Measurements from ENCODE around the gene CLIP3. TPM values are rescaled to one million over a fixed set of nuclear protein-coding genes. Genes with fewer than 3 reads are reported as not detected.

Gene CLIP3
- total RNA-seq, 1 donor = 13.4 TPM

GRCh38 chr19:35978832-35979365, 53.8 kb downstream of the CLIP3 start:
- Histone ChIP-seq H4K20me1 (ENCODE audit: insufficient read depth, low read length) (no peaks in the 10 kb centered on the region), H3K9me3 (ENCODE audit: low read depth, low read length) (no peaks in the 10 kb centered on the region), H3K79me2 (ENCODE audit: insufficient read depth, low read length) (no peaks in the 10 kb centered on the region)

DNA sequence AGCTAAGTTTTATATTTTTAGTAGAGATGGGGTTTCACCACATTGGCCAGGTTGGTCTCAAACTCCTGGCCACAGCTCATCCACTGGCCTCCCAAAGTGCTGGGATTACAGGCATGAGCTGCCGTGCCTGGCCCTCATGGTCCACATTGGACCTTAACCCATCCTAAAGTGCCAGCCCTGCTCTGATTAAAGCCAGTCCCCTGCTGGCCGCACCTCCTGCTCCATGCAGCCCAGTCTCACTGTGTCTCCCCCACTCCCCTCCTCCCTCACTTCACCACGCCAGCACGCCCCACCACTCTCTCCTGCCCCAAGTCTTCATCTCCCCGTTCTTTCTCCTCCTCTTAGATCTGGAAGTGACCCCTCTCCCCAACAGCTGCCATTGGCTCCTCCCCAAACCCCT, 54.4 kb downstream of the CLIP3 start:
- H3K9me3 ChIP-seq (ENCODE audit: low read depth, low read length) = no peaks in the 10 kb centered on the region
- H3K4me2 ChIP-seq (ENCODE audit: insufficient read depth, low read length) = no peak overlapping the region
- H3K27ac ChIP-seq (ENCODE audit: low read depth, low read length) = no peak overlapping the region
- no peaks in the 10 kb centered on the region for H3K27me3 ChIP-seq (ENCODE audit: insufficient read depth, low read length)
- no peaks in the 10 kb centered on the region for H4K20me1 ChIP-seq (ENCODE audit: insufficient read depth, low read length)
- no peaks in the 10 kb centered on the region for H3K36me3 ChIP-seq (ENCODE audit: insufficient read depth, low read length)
- DNase-seq (ENCODE audit: insufficient read length, low spot score, missing footprints) = no peak
- H2AFZ ChIP-seq (ENCODE audit: low read length) = no peak overlapping the region
- no peaks in the 10 kb centered on the region for H3K79me2 ChIP-seq (ENCODE audit: insufficient read depth, low read length)
- no peaks in the 10 kb centered on the region for H3K4me1 ChIP-seq (ENCODE audit: insufficient read depth, low read length)
- TF ChIP-seq, protein P1, sequence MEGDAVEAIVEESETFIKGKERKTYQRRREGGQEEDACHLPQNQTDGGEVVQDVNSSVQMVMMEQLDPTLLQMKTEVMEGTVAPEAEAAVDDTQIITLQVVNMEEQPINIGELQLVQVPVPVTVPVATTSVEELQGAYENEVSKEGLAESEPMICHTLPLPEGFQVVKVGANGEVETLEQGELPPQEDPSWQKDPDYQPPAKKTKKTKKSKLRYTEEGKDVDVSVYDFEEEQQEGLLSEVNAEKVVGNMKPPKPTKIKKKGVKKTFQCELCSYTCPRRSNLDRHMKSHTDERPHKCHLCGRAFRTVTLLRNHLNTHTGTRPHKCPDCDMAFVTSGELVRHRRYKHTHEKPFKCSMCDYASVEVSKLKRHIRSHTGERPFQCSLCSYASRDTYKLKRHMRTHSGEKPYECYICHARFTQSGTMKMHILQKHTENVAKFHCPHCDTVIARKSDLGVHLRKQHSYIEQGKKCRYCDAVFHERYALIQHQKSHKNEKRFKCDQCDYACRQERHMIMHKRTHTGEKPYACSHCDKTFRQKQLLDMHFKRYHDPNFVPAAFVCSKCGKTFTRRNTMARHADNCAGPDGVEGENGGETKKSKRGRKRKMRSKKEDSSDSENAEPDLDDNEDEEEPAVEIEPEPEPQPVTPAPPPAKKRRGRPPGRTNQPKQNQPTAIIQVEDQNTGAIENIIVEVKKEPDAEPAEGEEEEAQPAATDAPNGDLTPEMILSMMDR (IDR thresholded peaks at IDR 0.05; ENCODE audit: extremely low read depth, low read depth, low read length) = no peak
- no peak overlapping the region for H3K4me3 ChIP-seq (ENCODE audit: insufficient read depth, low read length)

More at GRCh38 chr19:35978832-35979365, 53.8 kb downstream of the CLIP3 start:
- TF ChIP-seq, protein P1 (IDR thresholded peaks at IDR 0.05; ENCODE audit: extremely low read depth, low read depth, low read length) = no peak
- no peaks in the 10 kb centered on the region for H3K27me3 ChIP-seq (ENCODE audit: insufficient read depth, low read length)
- no peak overlapping the region for H3K27ac ChIP-seq (ENCODE audit: low read depth, low read length)
- H3K36me3 ChIP-seq (ENCODE audit: insufficient read depth, low read length) = no peaks in the 10 kb centered on the region
- no peak overlapping the region for H3K4me3 ChIP-seq (ENCODE audit: insufficient read depth, low read length)
- no peak overlapping the region for H2AFZ ChIP-seq (ENCODE audit: low read length)
- no peak for DNase-seq (ENCODE audit: insufficient read length, low spot score, missing footprints)
- H3K4me2 ChIP-seq (ENCODE audit: insufficient read depth, low read length) = no peak overlapping the region
- no peaks in the 10 kb centered on the region for H3K4me1 ChIP-seq (ENCODE audit: insufficient read depth, low read length)

DNA sequence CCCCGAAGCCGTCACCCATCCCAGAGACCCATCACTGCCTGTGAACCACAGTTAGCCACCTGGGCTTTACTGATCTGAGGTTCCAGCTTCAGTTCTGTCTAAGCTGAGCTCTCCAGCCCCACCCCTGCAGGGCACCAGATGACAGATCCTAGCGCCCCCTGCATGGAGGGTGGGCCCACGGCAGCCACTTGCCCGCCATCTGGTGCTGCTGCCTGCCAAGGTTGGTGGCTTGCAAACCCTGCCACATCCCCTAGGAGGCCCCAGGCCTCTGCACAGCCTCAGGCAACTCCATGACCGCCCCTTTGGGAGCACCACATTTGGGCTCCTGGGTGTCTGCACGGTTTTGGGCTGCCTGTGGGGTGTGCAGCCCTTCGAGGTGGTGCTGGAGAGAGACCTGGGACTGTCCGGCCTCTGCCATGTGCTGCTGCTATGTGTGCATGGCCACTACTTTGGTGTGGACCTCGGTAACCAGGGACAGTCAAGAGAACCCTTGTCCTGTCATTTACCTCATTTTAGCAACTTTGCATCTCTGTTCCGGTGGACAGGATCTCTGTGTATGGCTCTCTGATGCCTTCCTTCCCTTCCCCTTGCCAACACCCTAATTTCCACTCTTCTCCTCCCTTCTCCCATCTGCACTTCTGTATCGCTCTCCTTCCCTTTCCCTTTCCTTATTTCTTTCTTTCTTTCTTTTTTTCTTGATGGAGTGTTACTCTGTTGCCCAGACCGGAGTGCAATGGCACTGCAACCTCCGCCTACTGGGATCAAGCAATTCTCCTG, 55.0 kb downstream of the CLIP3 start:
- Histone ChIP-seq H2AFZ (ENCODE audit: low read length) (no peak overlapping the region), H3K4me1 (ENCODE audit: insufficient read depth, low read length) (no peaks in the 10 kb centered on the region), H3K4me3 (ENCODE audit: insufficient read depth, low read length) (no peak overlapping the region), H3K27ac (ENCODE audit: low read depth, low read length) (no peak overlapping the region), H3K79me2 (ENCODE audit: insufficient read depth, low read length) (no peaks in the 10 kb centered on the region), H3K27me3 (ENCODE audit: insufficient read depth, low read length) (no peaks in the 10 kb centered on the region), H3K9me3 (ENCODE audit: low read depth, low read length) (no peaks in the 10 kb centered on the region), H3K36me3 (ENCODE audit: insufficient read depth, low read length) (no peaks in the 10 kb centered on the region), H4K20me1 (ENCODE audit: insufficient read depth, low read length) (no peaks in the 10 kb centered on the region), H3K4me2 (ENCODE audit: insufficient read depth, low read length) (no peak overlapping the region)
- TF ChIP-seq, protein P1 (IDR thresholded peaks at IDR 0.05; ENCODE audit: extremely low read depth, low read depth, low read length) = no peak
- DNase-seq (ENCODE audit: insufficient read length, low spot score, missing footprints) = no peak

DNA sequence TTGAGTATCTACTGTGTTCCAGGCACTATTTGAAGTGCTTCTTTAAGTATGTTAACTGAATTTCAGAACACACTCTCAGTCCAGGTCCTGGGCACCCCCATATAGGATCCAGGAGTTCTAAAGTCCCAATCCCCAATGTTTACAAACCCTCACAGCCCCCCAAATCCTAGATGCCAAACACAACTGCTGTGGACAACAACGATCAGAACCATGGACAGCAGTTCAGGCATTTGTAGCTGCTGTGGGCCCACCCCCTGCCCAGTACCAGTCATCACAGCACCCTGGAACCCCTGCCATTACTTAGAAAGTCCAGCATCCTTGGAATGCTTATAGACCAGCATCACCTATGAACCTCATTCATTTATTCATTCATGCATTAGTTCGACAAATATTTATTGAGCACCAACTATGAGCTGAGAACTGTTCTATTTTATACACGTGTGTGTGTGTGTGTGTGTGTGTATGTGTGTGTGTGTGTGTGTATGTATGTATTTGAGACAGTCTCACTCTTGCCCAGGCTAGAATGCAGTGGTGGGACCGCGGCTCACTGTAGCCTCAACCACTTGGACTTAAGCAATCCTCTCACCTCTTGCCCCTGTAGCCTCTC, 57.0 kb downstream of the CLIP3 start:
- no peaks in the 10 kb centered on the region for H3K4me1 ChIP-seq (ENCODE audit: insufficient read depth, low read length)
- H3K4me2 ChIP-seq (ENCODE audit: insufficient read depth, low read length) = no peak overlapping the region
- H3K4me3 ChIP-seq (ENCODE audit: insufficient read depth, low read length) = no peak overlapping the region
- TF ChIP-seq, protein P1 (IDR thresholded peaks at IDR 0.05; ENCODE audit: extremely low read depth, low read depth, low read length) = no peak
- no peak overlapping the region for H2AFZ ChIP-seq (ENCODE audit: low read length)
- H4K20me1 ChIP-seq (ENCODE audit: insufficient read depth, low read length) = no peaks in the 10 kb centered on the region
- DNase-seq (ENCODE audit: insufficient read length, low spot score, missing footprints) = no peak
- no peak overlapping the region for H3K27ac ChIP-seq (ENCODE audit: low read depth, low read length)
- H3K36me3 ChIP-seq (ENCODE audit: insufficient read depth, low read length) = no peaks in the 10 kb centered on the region
- no peaks in the 10 kb centered on the region for H3K27me3 ChIP-seq (ENCODE audit: insufficient read depth, low read length)
- H3K79me2 ChIP-seq (ENCODE audit: insufficient read depth, low read length) = no peaks in the 10 kb centered on the region
- no peaks in the 10 kb centered on the region for H3K9me3 ChIP-seq (ENCODE audit: low read depth, low read length)

All from osteoblast (primary cell).